Measurements from ENCODE around the gene PRR5.
A peak's percentile ranks its signal among the peaks of the same experiment; 100 is the strongest.
"Not testable (repeated sequence)": the region's sequence is repeated elsewhere in the genome, so short reads cannot be mapped to it uniquely, and the experiment has no call there.

Gene PRR5

GRCh38 chr22:44736581-44737405, 34.8 kb downstream of the PRR5 start:
- DNase-seq = no peak

- DNase-seq = peak; percentile 74
These were observed 35.7 kb downstream of the PRR5 start for GRCh38 chr22:44737406-44738346.

- peak; percentile 91 for DNase-seq
These were observed 36.3 kb downstream of the PRR5 start for GRCh38 chr22:44738347-44738715.

GRCh38 chr22:44739024-44739423, 37.0 kb downstream of the PRR5 start:
- DNase-seq = no peak

- DNase-seq = peak; percentile 72
These were observed 37.7 kb downstream of the PRR5 start for GRCh38 chr22:44739666-44740065.

GRCh38 chr22:44740307-44740706, 38.3 kb downstream of the PRR5 start:
- no peak for DNase-seq

GRCh38 chr22:44741929-44742328, 39.9 kb downstream of the PRR5 start:
- DNase-seq = no peak

- no peak for DNase-seq
These were observed 41.2 kb downstream of the PRR5 start for GRCh38 chr22:44743247-44743646.

GRCh38 chr22:44743804-44744211, 41.8 kb downstream of the PRR5 start:
- no peak for DNase-seq

GRCh38 chr22:44745853-44746789, 44.1 kb downstream of the PRR5 start:
- no peak for DNase-seq

GRCh38 chr22:44747784-44748127, 45.8 kb downstream of the PRR5 start:
- not testable (repeated sequence) for DNase-seq

GRCh38 chr22:44748524-44748923, 46.5 kb downstream of the PRR5 start:
- DNase-seq = no peak

- no peak for DNase-seq
These were observed 48.5 kb downstream of the PRR5 start for GRCh38 chr22:44750481-44750880.

- peak; percentile 83 for DNase-seq
These were observed 50.5 kb downstream of the PRR5 start, which contains the start of gene ARHGAP8 for GRCh38 chr22:44752285-44753188. Gene ARHGAP8, plus strand, starts transcription at chr22:44752575. Its CDS starts 33,953 bp downstream, at chr22:44786528.

- DNase-seq = peak; percentile 65
These were observed 51.4 kb downstream of the PRR5 start for GRCh38 chr22:44753189-44754042.

- DNase-seq = peak; percentile 66
These were observed 53.0 kb downstream of the PRR5 start for GRCh38 chr22:44754998-44755397.

GRCh38 chr22:44755417-44755816, 53.4 kb downstream of the PRR5 start:
- DNase-seq = peak; percentile 68

GRCh38 chr22:44755956-44756361, 54.0 kb downstream of the PRR5 start:
- peak; percentile 95 for DNase-seq

- no peak for DNase-seq
These were observed 56.5 kb downstream of the PRR5 start for GRCh38 chr22:44758344-44758973.

- DNase-seq = no peak
These were observed 57.0 kb downstream of the PRR5 start for GRCh38 chr22:44759001-44759400.
